K562 (cell line): ENCODE data around the gene MED15. TPM values are rescaled to one million over a fixed set of nuclear protein-coding genes. Genes with fewer than 3 reads are reported as not detected.

Experiments used
- CBFB ChIP-seq: sonication (generic); formaldehyde crosslinking; IDR thresholded peaks from 2 replicates; pipeline ENCODE4 v1.4.0; 2020; ENCODE audit warnings: mild to moderate bottlenecking, missing genetic modification reagents
- CBX3 ChIP-seq, 2 experiments: IDR thresholded peaks; 1 replicate in 1 of 2; 2 replicates in 1 of 2; pipeline ENCODE4 v1.6.1; 2012; ENCODE audit warnings: inconsistent platforms in 2 of 2, low read length in 2 of 2, borderline replicate concordance in 1 of 2, control low read depth in 1 of 2
- CEBPB ChIP-seq: fragments of 450-650 bp; IDR thresholded peaks from 2 replicates; pipeline ENCODE4 v1.6.1; 2016; ENCODE audit warnings: missing genetic modification characterization, missing compliant biosample characterization
- DMBX1 ChIP-seq: fragments of 250-450 bp; sonication (Bioruptor Pico); IDR thresholded peaks from 2 replicates; pipeline ENCODE4 v1.8.0; 2022; ENCODE audit warnings: inconsistent platforms, mild to moderate bottlenecking, moderate library complexity, borderline replicate concordance
- FOS ChIP-seq: IDR thresholded peaks from 3 replicates; pipeline ENCODE4 v1.6.1; 2011; ENCODE audit not compliant: insufficient read length; ENCODE audit errors: extremely low read depth
- IFI16 ChIP-seq: fragments of 250-450 bp; sonication (Bioruptor Pico); IDR thresholded peaks from 2 replicates; pipeline ENCODE4 v2.1.2; 2022; ENCODE audit warnings: mild to moderate bottlenecking, inconsistent platforms
- JUNB ChIP-seq: fragments of 450-650 bp; formaldehyde crosslinking; conservative IDR thresholded peaks from 2 replicates; pipeline ENCODE4 v1.4.0; 2020; ENCODE audit warnings: mild to moderate bottlenecking
- MXI1 ChIP-seq: IDR thresholded peaks from 2 replicates; pipeline ENCODE4 v1.6.1; 2011; ENCODE audit warnings: low read depth, mild to moderate bottlenecking, improper control_type of control experiment, low read length
- NR3C1 ChIP-seq: sonication (generic); formaldehyde crosslinking; IDR thresholded peaks from 2 replicates; pipeline ENCODE4 v1.8.1; 2022; ENCODE audit warnings: missing genetic modification reagents
- NR4A1 ChIP-seq, 2 experiments: fragments of 250-450 bp in 1 of 2; fragments of 450-650 bp in 1 of 2; sonication (Bioruptor Pico) in 1 of 2; IDR thresholded peaks; 2 replicates each; pipeline versions ENCODE4 v1.4.0 to v1.6.1; 2016 to 2020; ENCODE audit warnings: mild to moderate bottlenecking in 2 of 2, missing compliant biosample characterization in 1 of 2, missing genetic modification characterization in 1 of 2, moderate library complexity in 1 of 2
- RFX7 ChIP-seq: fragments of 250-450 bp; sonication (Bioruptor Pico); IDR thresholded peaks from 2 replicates; pipeline ENCODE4 v1.5.1; 2021; ENCODE audit warnings: mild to moderate bottlenecking
- SNRNP70 ChIP-seq: fragments of 200-400 bp; formaldehyde crosslinking; optimal IDR thresholded peaks from 2 replicates; pipeline ENCODE3; 2017; ENCODE audit warnings: low read depth, low read length
- SOX6 ChIP-seq: fragments of 450-650 bp; IDR thresholded peaks from 2 replicates; pipeline ENCODE4 v1.6.1; 2014; ENCODE audit warnings: mild to moderate bottlenecking
- STAT5A ChIP-seq: IDR thresholded peaks from 2 replicates; pipeline ENCODE4 v1.6.1; 2012; ENCODE audit warnings: low read length, inconsistent platforms, borderline replicate concordance
- TAF7 ChIP-seq: fragments of 450-650 bp; IDR thresholded peaks from 2 replicates; pipeline ENCODE4 v1.6.1; 2016; ENCODE audit warnings: missing genetic modification characterization, missing compliant biosample characterization
- TAL1 ChIP-seq: fragments of 450-650 bp; IDR thresholded peaks from 2 replicates; pipeline ENCODE4 v1.6.1; 2016; ENCODE audit warnings: mild to moderate bottlenecking
- THAP12 ChIP-seq: fragments of 250-450 bp; sonication (Bioruptor Pico); IDR thresholded peaks from 2 replicates; pipeline ENCODE4 v1.9.0; 2021; ENCODE audit warnings: mild to moderate bottlenecking, inconsistent platforms
- ZBTB12 ChIP-seq: fragments of 250-450 bp; sonication (Bioruptor Pico); IDR thresholded peaks from 2 replicates; pipeline ENCODE4 v1.4.0; 2020
- ZNF165 ChIP-seq: fragments of 250-450 bp; sonication (Bioruptor Pico); IDR thresholded peaks from 2 replicates; pipeline ENCODE4 v1.4.0; 2020; ENCODE audit warnings: borderline replicate concordance
- ZNF197 ChIP-seq: fragments of 200-800 bp; sonication (Bioruptor generic); IDR thresholded peaks from 2 replicates; pipeline ENCODE4 v1.6.1; 2016; ENCODE audit warnings: low read depth, missing genetic modification characterization, missing compliant biosample characterization
- ZNF232 ChIP-seq: sonication (generic); formaldehyde crosslinking; IDR thresholded peaks from 2 replicates; pipeline ENCODE4 v1.8.0; 2022; ENCODE audit warnings: mild to moderate bottlenecking, missing genetic modification reagents
- ZNF263 ChIP-seq: sonication (generic); formaldehyde crosslinking; IDR thresholded peaks from 2 replicates; pipeline ENCODE4 v1.8.0; 2022; ENCODE audit warnings: mild to moderate bottlenecking, missing genetic modification reagents, borderline replicate concordance
- ZNF584 ChIP-seq: fragments of 200-800 bp; sonication (Bioruptor generic); IDR thresholded peaks from 2 replicates; pipeline ENCODE4 v1.6.1; 2016; ENCODE audit warnings: low read depth, mild to moderate bottlenecking, missing genetic modification characterization, missing compliant biosample characterization
- ZNF778 ChIP-seq: fragments of 450-650 bp; formaldehyde crosslinking; IDR thresholded peaks from 2 replicates; pipeline ENCODE4 v1.4.0; 2020; ENCODE audit warnings: mild to moderate bottlenecking, moderate library complexity
- polyA plus RNA-seq, 8 experiments: library from polyadenylated mRNA; depleted of rRNA in 4 of 8; stranded (reverse) in 5 of 8; unstranded in 3 of 8; fragments of >200 nt; fragmentation: Nextera tagmentation in 2 of 8; fragmentation: Illumina TruSeq in 1 of 8; extraction: Ambion mirVana in 2 of 8; extraction: Trizol in 1 of 8; gene quantifications; 2 replicates each; pipeline versions ENCODE4 v1.2.1 to v1.2.3, GENCODE V29; 2011 to 2014; ENCODE audit warnings: inconsistent platforms in 1 of 8, missing spikeins in 1 of 8
- total RNA-seq, 7 experiments: library from RNA; depleted of rRNA in 6 of 7; stranded (reverse); fragments of >200 nt in 6 of 7; fragmentation: Illumina TruSeq in 2 of 7; extraction: Trizol in 2 of 7; gene quantifications; 2 replicates each; pipeline versions ENCODE4 v1.2.1 to v1.2.3, GENCODE V29; 2011 to 2021; ENCODE audit warnings: low replicate concordance in 1 of 7
- TF ChIP-seq, protein P1 (sequence below): fragments of 450-650 bp; IDR thresholded peaks from 2 replicates; pipeline ENCODE4 v1.6.1; 2017; ENCODE audit warnings: mild to moderate bottlenecking, moderate library complexity
- TF ChIP-seq, protein P2 (sequence below): fragments of 250-450 bp; sonication (Bioruptor Pico); IDR thresholded peaks from 2 replicates; pipeline ENCODE4 v1.9.0; 2021; ENCODE audit warnings: mild to moderate bottlenecking

Gene MED15
- total and polyA plus RNA-seq, 9 of the 15 experiments (the other 6 are each of a cell fraction or from before 2014, with no cell fraction given), result 4.0 to 271 (median 60.1) TPM

- no peak for TF ChIP-seq FOS
- peak; percentile 65; the same call in 1 of the 2 replicates for TF ChIP-seq ZNF232
- TF ChIP-seq SNRNP70, result peak; percentile 76
- no peak for TF ChIP-seq JUNB (CRISPR knock-in tag)
- no peak for TF ChIP-seq ZNF584 (CRISPR knock-in tag)
- TF ChIP-seq CBX3 (IDR thresholded peaks at IDR 0.05; ENCODE audit: borderline replicate concordance in 1 of 2, low read length in 2 of 2), result no peak
- TF ChIP-seq TAF7 (tag), result no peak
- no peak for TF ChIP-seq ZNF197
- TF ChIP-seq TAL1, result no peak
- no peak for TF ChIP-seq SOX6
- TF ChIP-seq ZNF778 (CRISPR knock-in tag), result no peak
- no peak for TF ChIP-seq CEBPB (tag)
- TF ChIP-seq NR4A1 (CRISPR knock-in tag; IDR thresholded peaks at IDR 0.05), result no peak
- no peak for TF ChIP-seq NR4A1 (tag; IDR thresholded peaks at IDR 0.05)
- no peak for TF ChIP-seq DMBX1
- no peak for TF ChIP-seq IFI16 (CRISPR knock-in tag)
- TF ChIP-seq STAT5A, result no peak
- TF ChIP-seq THAP12, result no peak
- no peak for TF ChIP-seq MXI1
- TF ChIP-seq ZBTB12 (CRISPR knock-in tag), result no peak
- TF ChIP-seq ZNF263 (CRISPR knock-in tag), result no peak
- no peak for TF ChIP-seq CBFB (CRISPR knock-in tag)
- no peak for TF ChIP-seq ZNF165 (CRISPR knock-in tag)
- TF ChIP-seq, protein P1, sequence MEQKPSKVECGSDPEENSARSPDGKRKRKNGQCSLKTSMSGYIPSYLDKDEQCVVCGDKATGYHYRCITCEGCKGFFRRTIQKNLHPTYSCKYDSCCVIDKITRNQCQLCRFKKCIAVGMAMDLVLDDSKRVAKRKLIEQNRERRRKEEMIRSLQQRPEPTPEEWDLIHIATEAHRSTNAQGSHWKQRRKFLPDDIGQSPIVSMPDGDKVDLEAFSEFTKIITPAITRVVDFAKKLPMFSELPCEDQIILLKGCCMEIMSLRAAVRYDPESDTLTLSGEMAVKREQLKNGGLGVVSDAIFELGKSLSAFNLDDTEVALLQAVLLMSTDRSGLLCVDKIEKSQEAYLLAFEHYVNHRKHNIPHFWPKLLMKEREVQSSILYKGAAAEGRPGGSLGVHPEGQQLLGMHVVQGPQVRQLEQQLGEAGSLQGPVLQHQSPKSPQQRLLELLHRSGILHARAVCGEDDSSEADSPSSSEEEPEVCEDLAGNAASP, result no peak
- TF ChIP-seq RFX7 (CRISPR knock-in tag), result no peak
- TF ChIP-seq NR3C1 (CRISPR knock-in tag), result no peak
- TF ChIP-seq, protein P2, sequence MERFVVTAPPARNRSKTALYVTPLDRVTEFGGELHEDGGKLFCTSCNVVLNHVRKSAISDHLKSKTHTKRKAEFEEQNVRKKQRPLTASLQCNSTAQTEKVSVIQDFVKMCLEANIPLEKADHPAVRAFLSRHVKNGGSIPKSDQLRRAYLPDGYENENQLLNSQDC (CRISPR knock-in tag), result no peak
These were observed 712 bp upstream of the MED15 start (continued) for GRCh38 chr22:20506543-20507252.
